Raji (cell line): ENCODE measurements around the gene ZNF223.

ENCODE experiments used
- POLR2A ChIP-seq: IDR thresholded peaks from 2 replicates; pipeline ENCODE4 v1.6.1; 2011; ENCODE audit warnings: low read depth, low read length, control low read depth; ENCODE audit not compliant: insufficient read depth

ZNF223 gene

GRCh38 chr19:44112802-44113137, 60.9 kb downstream of the ZNF223 start:
- no peak for TF ChIP-seq POLR2A

- no peak for TF ChIP-seq POLR2A
Measured at GRCh38 chr19:44113138-44113783, 61.4 kb downstream of the ZNF223 start, which contains the start of gene ZNF225. ZNF225 (plus strand) TSS chr19:44113399; CDS start chr19:44115828, 2,429 bp downstream.

- no peak for TF ChIP-seq POLR2A
Measured at GRCh38 chr19:44113784-44114390, 62.1 kb downstream of the ZNF223 start.
